Measurements from ENCODE around the gene PLCB2.

Gene PLCB2

GRCh38 chr15:40301467-40302179 lies 6.1 kb downstream of the PLCB2 start:
- DNase-seq: no peak

GRCh38 chr15:40300771-40301170 lies 7.0 kb downstream of the PLCB2 start:
- DNase-seq: no peak

GRCh38 chr15:40300367-40300766 lies 7.4 kb downstream of the PLCB2 start:
- DNase-seq: no peak

GRCh38 chr15:40298216-40298935 lies 9.4 kb downstream of the PLCB2 start:
- no peak for DNase-seq

GRCh38 chr15:40297356-40297755 lies 10.4 kb downstream of the PLCB2 start:
- DNase-seq: no peak

GRCh38 chr15:40296561-40297230 lies 11.0 kb downstream of the PLCB2 start:
- no peak for DNase-seq

GRCh38 chr15:40295877-40296560 lies 11.7 kb downstream of the PLCB2 start:
- DNase-seq: no peak

GRCh38 chr15:40295297-40295696 lies 12.4 kb downstream of the PLCB2 start:
- DNase-seq: no peak

- DNase-seq: no peak
These were observed 13.5 kb downstream of the PLCB2 start for GRCh38 chr15:40293905-40294895.

- no peak for DNase-seq
These were observed 14.7 kb downstream of the PLCB2 start for GRCh38 chr15:40293006-40293405.

- no peak for DNase-seq
These were observed 15.5 kb downstream of the PLCB2 start for GRCh38 chr15:40292246-40292645.

- no peak for DNase-seq
These were observed 16.7 kb downstream of the PLCB2 start for GRCh38 chr15:40290918-40291574.

- DNase-seq: no peak
These were observed 17.2 kb downstream of the PLCB2 start for GRCh38 chr15:40290545-40290917.

GRCh38 chr15:40289140-40289775 lies 18.5 kb downstream of the PLCB2 start:
- DNase-seq: no peak

GRCh38 chr15:40287968-40288367 lies 19.8 kb downstream of the PLCB2 start:
- no peak for DNase-seq

- DNase-seq: no peak
These were observed 20.2 kb downstream of the PLCB2 start for GRCh38 chr15:40287505-40287904.

GRCh38 chr15:40286794-40287193 lies 20.9 kb downstream of the PLCB2 start:
- no peak for DNase-seq

GRCh38 chr15:40286061-40286532 lies 21.6 kb downstream of the PLCB2 start:
- no peak for DNase-seq

GRCh38 chr15:40285554-40286011 lies 22.2 kb downstream of the PLCB2 start:
- DNase-seq: no peak

- DNase-seq: no peak
These were observed 22.6 kb downstream of the PLCB2 start for GRCh38 chr15:40285151-40285550.

All from DMS79 (cell line).